Upper lobe of left lung (tissue), 4 donors: Measurements from ENCODE around the gene CCDC61.

Experiments used
- EP300 ChIP-seq, 4 donors: sonication (generic); formaldehyde crosslinking; IDR thresholded peaks; one replicate each; pipeline ENCODE4 v1.5.1; 2017; ENCODE audit warnings: antibody characterized with exemption in 4 of 4, control low read depth in 2 of 4
- POLR2AphosphoS5 ChIP-seq, 2 donors: sonication (generic); formaldehyde crosslinking; IDR thresholded peaks; one replicate each; pipeline ENCODE4 v1.5.1; 2017; ENCODE audit warnings: antibody characterized with exemption in 2 of 2

- TF ChIP-seq POLR2AphosphoS5 (IDR thresholded peaks at IDR 0.05) (no peak), EP300 (IDR thresholded peaks at IDR 0.05) (no peak)
These were observed 38.1 kb downstream of the CCDC61 start for GRCh38 chr19:46033401-46033800.
